ENCODE measurements around the gene SSMEM1. TPM values are rescaled to one million over a fixed set of nuclear protein-coding genes. Genes with fewer than 3 reads are reported as not detected.
"Not testable (repeated sequence)": the region's sequence is repeated elsewhere in the genome, so short reads cannot be mapped to it uniquely, and the experiment has no call there.

The SSMEM1 gene
- total RNA-seq, 1 donor from 2014 or later, result not detected

GRCh38 chr7:130231792-130232191 lies 24.1 kb downstream of the SSMEM1 start:
- no peaks in the 10 kb centered on the region for H3K36me3 ChIP-seq (ENCODE audit: control insufficient read depth, insufficient read depth, low read length)
- DNase-seq (ENCODE audit: low read depth) (no peak), FAIRE-seq (no peak)
- no peak for TF ChIP-seq CTCF (IDR thresholded peaks at IDR 0.05; ENCODE audit: insufficient read depth, low read length, severe bottlenecking)
- H3K27me3 ChIP-seq (ENCODE audit: control insufficient read depth, insufficient read depth, low read length), result no peaks in the 10 kb centered on the region
- no peak overlapping the region for H3K4me3 ChIP-seq (ENCODE audit: low read depth, low read length)

GRCh38 chr7:130232209-130232608 lies 24.5 kb downstream of the SSMEM1 start:
- no peaks in the 10 kb centered on the region for H3K27me3 ChIP-seq (ENCODE audit: control insufficient read depth, insufficient read depth, low read length)
- H3K36me3 ChIP-seq (ENCODE audit: control insufficient read depth, insufficient read depth, low read length), result no peaks in the 10 kb centered on the region
- TF ChIP-seq CTCF (IDR thresholded peaks at IDR 0.05; ENCODE audit: insufficient read depth, low read length, severe bottlenecking), result no peak
- FAIRE-seq (no peak), DNase-seq (ENCODE audit: low read depth) (no peak)
- H3K4me3 ChIP-seq (ENCODE audit: low read depth, low read length), result no peak overlapping the region

- Histone ChIP-seq H3K36me3 (ENCODE audit: control insufficient read depth, insufficient read depth, low read length) (no peaks in the 10 kb centered on the region), H3K4me3 (ENCODE audit: low read depth, low read length) (no peak overlapping the region), H3K27me3 (ENCODE audit: control insufficient read depth, insufficient read depth, low read length) (no peaks in the 10 kb centered on the region)
- TF ChIP-seq CTCF (IDR thresholded peaks at IDR 0.05; ENCODE audit: insufficient read depth, low read length, severe bottlenecking), result no peak
- FAIRE-seq, result no peak
- no peak for DNase-seq (ENCODE audit: low read depth)
These were observed 26.4 kb downstream of the SSMEM1 start for GRCh38 chr7:130234078-130234477.

DNA sequence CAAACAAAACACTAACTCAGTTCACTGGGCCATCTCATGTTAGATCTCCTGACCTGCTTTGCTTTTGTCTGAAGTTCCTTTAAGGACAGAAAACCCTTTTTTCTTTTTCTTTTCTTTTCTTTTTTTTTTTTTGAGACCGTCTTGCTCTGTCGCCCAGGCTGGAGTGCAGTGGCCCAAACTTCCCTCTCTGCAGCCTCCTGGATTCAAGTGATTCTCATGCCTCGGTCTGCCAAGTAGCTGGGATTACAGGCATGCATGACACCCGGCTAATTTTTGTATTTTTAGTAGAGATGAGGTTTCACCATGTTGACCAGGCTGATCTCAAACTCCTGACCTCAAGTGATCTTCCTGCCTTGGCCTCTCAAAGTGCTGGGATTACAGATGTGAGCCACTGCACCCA lies 28.7 kb downstream of the SSMEM1 start:
- not testable (repeated sequence) for H3K27me3 ChIP-seq (ENCODE audit: control insufficient read depth, insufficient read depth, low read length); H3K36me3 ChIP-seq (ENCODE audit: control insufficient read depth, insufficient read depth, low read length); DNase-seq (ENCODE audit: low read depth); FAIRE-seq; H3K4me3 ChIP-seq (ENCODE audit: low read depth, low read length)

DNA sequence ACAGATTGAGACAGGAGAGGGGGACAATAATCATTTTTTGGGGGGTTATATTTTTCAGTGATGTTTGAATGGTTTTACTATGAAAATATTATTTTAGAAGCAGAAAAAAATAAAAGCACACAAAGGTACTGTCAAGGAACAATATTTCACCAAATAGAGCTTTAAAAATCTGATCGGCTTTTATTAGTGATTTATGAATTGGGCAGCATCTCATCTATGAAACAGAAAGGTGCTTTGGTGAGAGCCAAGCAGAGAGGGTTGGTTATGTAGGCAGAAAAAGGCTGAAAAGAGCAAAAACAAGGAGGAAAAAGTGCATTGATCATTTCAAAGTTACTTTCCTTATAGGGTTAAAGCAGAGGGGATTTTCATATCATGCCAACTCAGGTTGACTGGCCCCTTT lies 32.6 kb downstream of the SSMEM1 start:
- no peak for TF ChIP-seq CTCF (IDR thresholded peaks at IDR 0.05; ENCODE audit: insufficient read depth, low read length, severe bottlenecking)
- Histone ChIP-seq H3K36me3 (ENCODE audit: control insufficient read depth, insufficient read depth, low read length) (no peaks in the 10 kb centered on the region), H3K4me3 (ENCODE audit: low read depth, low read length) (no peak overlapping the region), H3K27me3 (ENCODE audit: control insufficient read depth, insufficient read depth, low read length) (no peaks in the 10 kb centered on the region)
- no peak for FAIRE-seq
- no peak for DNase-seq (ENCODE audit: low read depth)

DNA sequence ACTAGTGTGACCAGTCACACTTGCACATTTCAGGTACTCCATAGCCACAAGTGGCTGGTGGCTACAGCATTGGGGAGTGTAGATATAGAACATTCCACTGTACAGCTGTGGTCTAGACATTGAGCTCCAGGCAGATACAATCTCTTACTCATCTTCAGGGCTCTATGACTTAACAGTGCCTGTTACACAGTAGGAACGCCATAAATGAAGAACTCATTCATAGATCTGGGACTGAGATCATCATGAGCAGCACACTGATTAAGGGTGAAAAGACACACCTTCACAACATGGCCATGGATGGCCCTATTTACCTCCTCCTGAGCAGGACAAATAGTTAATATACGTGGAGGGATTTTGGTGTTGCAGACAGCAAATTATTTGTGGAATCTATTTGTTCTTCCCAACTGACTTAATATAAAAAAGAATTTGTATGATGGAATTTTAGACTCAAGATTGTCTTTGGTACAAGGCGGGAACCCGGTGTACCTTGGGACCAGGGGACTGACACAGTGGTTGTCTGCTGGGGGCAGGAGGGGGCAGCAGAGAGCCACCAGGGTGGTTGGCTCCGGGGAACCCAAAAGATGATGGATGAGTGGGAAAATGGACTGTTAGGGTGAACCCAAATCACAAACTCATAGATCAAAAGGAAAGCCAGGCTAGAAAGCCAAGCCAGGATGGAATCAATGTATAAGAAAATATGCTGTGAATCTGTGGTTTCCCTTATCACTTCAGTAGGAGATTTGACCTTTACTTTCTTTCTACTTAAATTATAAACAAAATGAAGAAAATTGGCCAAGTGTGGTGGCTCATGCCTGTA lies 34.7 kb downstream of the SSMEM1 start:
- FAIRE-seq, result no peak
- peak; percentile 76 for DNase-seq (ENCODE audit: low read depth)
- no peaks in the 10 kb centered on the region for H3K27me3 ChIP-seq (ENCODE audit: control insufficient read depth, insufficient read depth, low read length)
- TF ChIP-seq CTCF (IDR thresholded peaks at IDR 0.05; ENCODE audit: insufficient read depth, low read length, severe bottlenecking), result peak; percentile 89
- H3K4me3 ChIP-seq (ENCODE audit: low read depth, low read length), result no peak overlapping the region
- no peaks in the 10 kb centered on the region for H3K36me3 ChIP-seq (ENCODE audit: control insufficient read depth, insufficient read depth, low read length)

DNA sequence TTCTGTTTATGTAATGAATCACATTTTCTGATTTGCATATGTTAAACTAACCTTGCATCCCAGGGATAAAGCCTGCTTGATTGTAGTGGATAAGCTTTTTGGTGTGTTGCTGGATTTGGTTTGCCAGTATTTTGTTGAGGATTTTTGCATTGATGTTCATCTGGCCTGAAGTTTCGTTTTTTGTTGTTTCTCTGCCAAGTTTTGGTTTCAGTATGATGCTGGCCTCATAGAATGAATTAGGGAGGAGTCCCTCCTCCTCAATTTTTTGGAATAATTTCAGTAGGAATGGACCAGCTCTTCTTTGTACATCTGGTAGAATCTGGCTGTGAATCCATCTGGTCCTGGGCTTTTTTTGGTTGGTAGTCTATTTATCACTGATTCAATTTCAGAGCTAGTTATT lies 35.8 kb downstream of the SSMEM1 start:
- DNase-seq (ENCODE audit: low read depth), result not testable (repeated sequence)

GRCh38 chr7:130246491-130246890 lies 38.8 kb downstream of the SSMEM1 start:
- not testable (repeated sequence) for H3K36me3 ChIP-seq (ENCODE audit: control insufficient read depth, insufficient read depth, low read length); H3K27me3 ChIP-seq (ENCODE audit: control insufficient read depth, insufficient read depth, low read length); FAIRE-seq; DNase-seq (ENCODE audit: low read depth); H3K4me3 ChIP-seq (ENCODE audit: low read depth, low read length)

More for the DNA sequence above, 35.8 kb downstream of the SSMEM1 start:
- not testable (repeated sequence) for H3K4me3 ChIP-seq (ENCODE audit: low read depth, low read length); H3K27me3 ChIP-seq (ENCODE audit: control insufficient read depth, insufficient read depth, low read length); FAIRE-seq; H3K36me3 ChIP-seq (ENCODE audit: control insufficient read depth, insufficient read depth, low read length)

DNA sequence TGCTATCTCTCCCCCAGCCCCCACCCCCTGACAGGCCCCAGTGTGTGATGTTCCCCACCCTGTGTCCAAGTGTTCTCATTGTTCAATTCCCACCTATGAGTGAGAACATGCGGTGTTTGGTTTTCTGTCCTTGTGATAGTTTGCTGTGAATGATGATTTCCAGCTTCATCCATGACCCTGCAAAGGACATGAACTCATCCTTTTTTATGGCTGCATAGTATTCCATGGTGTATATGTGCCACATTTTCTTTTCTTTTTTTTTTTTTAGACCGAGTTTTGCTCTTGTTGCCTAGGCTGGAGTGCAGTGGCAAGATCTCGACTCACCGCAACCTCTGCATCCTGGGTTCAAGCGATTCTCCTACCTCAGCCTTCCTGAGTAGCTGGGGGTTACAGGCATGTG lies 41.2 kb downstream of the SSMEM1 start:
- H3K4me3 ChIP-seq (ENCODE audit: low read depth, low read length); H3K36me3 ChIP-seq (ENCODE audit: control insufficient read depth, insufficient read depth, low read length); H3K27me3 ChIP-seq (ENCODE audit: control insufficient read depth, insufficient read depth, low read length); FAIRE-seq; DNase-seq (ENCODE audit: low read depth): not testable (repeated sequence)
